Parathyroid adenoma (tissue), 2 donors: Measurements from ENCODE around the gene SNAP47.

Experiments used
- H2AFZ ChIP-seq: fragments of 300-600 bp; sonication (generic); one replicate; pipeline ENCODE4 v1.7.0; 2017; ENCODE audit warnings: antibody characterized with exemption, mild to moderate bottlenecking
- H3K27ac ChIP-seq: fragments of 300-600 bp; sonication (generic); one replicate; pipeline ENCODE4 v1.7.0; 2017
- H3K27me3 ChIP-seq: fragments of 300-600 bp; sonication (generic); one replicate; pipeline ENCODE4 v1.7.0; 2017; ENCODE audit warnings: low read length; ENCODE audit not compliant: control insufficient read depth, insufficient read depth
- H3K36me3 ChIP-seq: fragments of 300-600 bp; sonication (generic); one replicate; pipeline ENCODE4 v1.7.0; 2017; ENCODE audit warnings: low read length; ENCODE audit not compliant: control insufficient read depth, insufficient read depth
- H3K4me1 ChIP-seq: fragments of 300-600 bp; sonication (generic); one replicate; pipeline ENCODE4 v1.7.0; 2017; ENCODE audit warnings: control low read depth
- H3K4me2 ChIP-seq: fragments of 300-600 bp; sonication (generic); one replicate; pipeline ENCODE4 v1.7.0; 2017; ENCODE audit warnings: low read length
- H3K4me3 ChIP-seq: fragments of 300-600 bp; sonication (generic); one replicate; pipeline ENCODE4 v1.7.0; 2017; ENCODE audit warnings: low read depth, low read length
- H3K79me2 ChIP-seq: fragments of 300-600 bp; sonication (generic); one replicate; pipeline ENCODE4 v1.7.0; 2017; ENCODE audit warnings: control low read depth
- H3K9ac ChIP-seq: fragments of 300-600 bp; sonication (generic); one replicate; pipeline ENCODE4 v1.7.0; 2017; ENCODE audit warnings: mild to moderate bottlenecking
- H3K9me3 ChIP-seq: fragments of 300-600 bp; sonication (generic); one replicate; pipeline ENCODE4 v1.7.0; 2017; ENCODE audit warnings: low read length; ENCODE audit not compliant: control insufficient read depth
- TF ChIP-seq, protein P1 (sequence below): fragments of 300-600 bp; sonication (generic); IDR thresholded peaks from one replicate; pipeline ENCODE4 v1.7.0; 2017; ENCODE audit warnings: antibody characterized with exemption, mild to moderate bottlenecking
- donor health status: primary hyperparathyroidism.

Gene SNAP47

DNA sequence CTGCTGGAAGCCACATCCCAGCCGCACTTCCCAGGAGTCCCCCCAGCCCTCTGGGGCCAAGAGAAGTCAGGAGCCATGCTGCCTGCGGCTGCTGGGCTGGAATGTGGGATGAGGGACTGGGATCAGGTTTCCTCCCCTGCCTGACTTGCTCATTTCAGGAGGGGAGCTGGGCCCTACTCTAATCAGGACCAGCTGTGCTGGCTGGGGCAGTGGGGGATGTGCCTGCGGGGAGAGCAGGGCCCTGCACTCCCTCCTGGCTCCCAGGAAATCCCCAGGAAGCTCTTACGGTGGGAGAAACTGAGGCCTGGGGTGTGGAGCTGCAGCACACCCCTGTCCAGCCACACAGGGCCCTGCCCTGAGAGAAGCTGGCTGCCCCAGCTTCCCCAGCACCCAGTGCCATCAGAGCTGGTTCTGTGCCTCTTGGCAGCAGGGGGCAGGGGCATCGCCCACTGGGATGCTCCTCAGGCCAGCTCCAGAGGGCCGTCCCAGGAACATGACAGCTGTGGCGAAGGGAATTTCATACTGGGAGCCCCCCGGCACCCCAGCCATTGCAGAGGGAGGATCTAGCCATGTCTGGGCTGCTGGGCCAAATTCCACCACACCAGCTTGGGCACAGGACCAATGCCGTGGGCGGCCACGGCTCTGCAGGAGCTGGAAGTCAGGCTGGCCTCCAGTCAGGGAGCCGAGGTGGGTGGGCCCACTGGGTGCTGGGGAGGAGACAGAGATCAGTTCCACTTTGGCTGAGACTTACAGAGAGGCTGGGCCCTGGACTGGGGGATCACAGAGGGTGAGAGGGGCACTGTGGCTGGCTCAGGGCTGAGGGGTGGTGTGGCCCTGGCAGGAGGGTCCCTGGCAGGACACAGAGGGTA, 58.9 kb downstream of the SNAP47 start:
- Histone ChIP-seq H3K4me3 (no peak overlapping the region), H3K9ac (no peak overlapping the region), H2AFZ (no peak overlapping the region), H3K27ac (no peak overlapping the region), H3K4me2 (no peak overlapping the region), H3K79me2 (no peaks in the 10 kb centered on the region), H3K4me1 (no peaks in the 10 kb centered on the region), H3K9me3 (no peaks in the 10 kb centered on the region), H3K27me3 (no peaks in the 10 kb centered on the region), H3K36me3 (no peaks in the 10 kb centered on the region)
- TF ChIP-seq, protein P1, sequence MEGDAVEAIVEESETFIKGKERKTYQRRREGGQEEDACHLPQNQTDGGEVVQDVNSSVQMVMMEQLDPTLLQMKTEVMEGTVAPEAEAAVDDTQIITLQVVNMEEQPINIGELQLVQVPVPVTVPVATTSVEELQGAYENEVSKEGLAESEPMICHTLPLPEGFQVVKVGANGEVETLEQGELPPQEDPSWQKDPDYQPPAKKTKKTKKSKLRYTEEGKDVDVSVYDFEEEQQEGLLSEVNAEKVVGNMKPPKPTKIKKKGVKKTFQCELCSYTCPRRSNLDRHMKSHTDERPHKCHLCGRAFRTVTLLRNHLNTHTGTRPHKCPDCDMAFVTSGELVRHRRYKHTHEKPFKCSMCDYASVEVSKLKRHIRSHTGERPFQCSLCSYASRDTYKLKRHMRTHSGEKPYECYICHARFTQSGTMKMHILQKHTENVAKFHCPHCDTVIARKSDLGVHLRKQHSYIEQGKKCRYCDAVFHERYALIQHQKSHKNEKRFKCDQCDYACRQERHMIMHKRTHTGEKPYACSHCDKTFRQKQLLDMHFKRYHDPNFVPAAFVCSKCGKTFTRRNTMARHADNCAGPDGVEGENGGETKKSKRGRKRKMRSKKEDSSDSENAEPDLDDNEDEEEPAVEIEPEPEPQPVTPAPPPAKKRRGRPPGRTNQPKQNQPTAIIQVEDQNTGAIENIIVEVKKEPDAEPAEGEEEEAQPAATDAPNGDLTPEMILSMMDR, result no peak

DNA sequence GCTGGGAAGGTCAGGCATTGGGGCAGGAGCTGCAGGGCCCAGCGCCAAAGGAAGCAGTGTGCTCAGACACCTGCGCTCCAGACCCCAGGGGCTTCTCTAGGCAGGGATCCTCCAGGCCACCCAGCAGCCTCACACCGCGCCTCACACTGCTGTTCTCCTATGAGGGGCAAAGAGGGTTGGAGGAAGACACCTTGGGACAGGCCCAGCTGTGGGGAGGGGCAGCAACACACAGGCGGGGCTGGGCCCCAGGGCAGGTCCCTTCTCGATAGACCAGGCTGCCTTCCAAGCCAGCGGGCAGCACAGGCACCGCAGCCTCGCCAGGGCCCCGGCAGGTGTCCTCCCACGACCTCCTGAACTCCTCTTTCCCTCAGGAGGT, 59.6 kb downstream of the SNAP47 start:
- no peak overlapping the region for H3K9ac ChIP-seq
- H3K9me3 ChIP-seq, result no peaks in the 10 kb centered on the region
- no peak overlapping the region for H2AFZ ChIP-seq
- H3K36me3 ChIP-seq, result no peaks in the 10 kb centered on the region
- no peaks in the 10 kb centered on the region for H3K27me3 ChIP-seq
- H3K27ac ChIP-seq, result no peak overlapping the region
- no peaks in the 10 kb centered on the region for H3K4me1 ChIP-seq
- H3K4me2 ChIP-seq, result no peak overlapping the region
- no peak overlapping the region for H3K4me3 ChIP-seq
- H3K79me2 ChIP-seq, result no peaks in the 10 kb centered on the region
- TF ChIP-seq, protein P1, result no peak

DNA sequence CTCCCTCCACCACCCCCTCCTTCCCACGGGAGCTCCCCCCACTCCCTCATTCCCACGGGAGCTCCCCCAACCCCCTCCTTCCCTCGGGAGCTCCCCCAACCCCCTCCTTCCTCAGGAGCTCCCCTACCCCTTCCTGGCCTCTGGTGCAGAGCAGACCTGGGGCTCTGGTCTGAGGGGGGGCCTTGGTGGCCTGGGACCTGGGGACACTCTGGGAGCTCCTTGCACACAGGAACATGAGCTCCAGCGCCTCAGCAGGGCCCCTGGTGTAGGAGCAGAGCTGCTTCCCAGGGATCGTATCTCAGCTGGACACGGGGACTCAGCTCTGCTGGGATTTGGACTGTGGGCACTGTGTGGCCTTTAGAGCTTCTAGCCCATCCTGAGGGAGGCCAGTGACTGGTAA, 60.5 kb downstream of the SNAP47 start:
- Histone ChIP-seq H3K27me3 (no peaks in the 10 kb centered on the region), H3K9me3 (no peaks in the 10 kb centered on the region), H3K79me2 (no peaks in the 10 kb centered on the region), H3K4me2 (no peak overlapping the region), H3K4me3 (no peak overlapping the region), H3K27ac (no peak overlapping the region), H2AFZ (no peak overlapping the region), H3K9ac (no peak overlapping the region), H3K4me1 (no peaks in the 10 kb centered on the region), H3K36me3 (no peaks in the 10 kb centered on the region)
- TF ChIP-seq, protein P1, result no peak

DNA sequence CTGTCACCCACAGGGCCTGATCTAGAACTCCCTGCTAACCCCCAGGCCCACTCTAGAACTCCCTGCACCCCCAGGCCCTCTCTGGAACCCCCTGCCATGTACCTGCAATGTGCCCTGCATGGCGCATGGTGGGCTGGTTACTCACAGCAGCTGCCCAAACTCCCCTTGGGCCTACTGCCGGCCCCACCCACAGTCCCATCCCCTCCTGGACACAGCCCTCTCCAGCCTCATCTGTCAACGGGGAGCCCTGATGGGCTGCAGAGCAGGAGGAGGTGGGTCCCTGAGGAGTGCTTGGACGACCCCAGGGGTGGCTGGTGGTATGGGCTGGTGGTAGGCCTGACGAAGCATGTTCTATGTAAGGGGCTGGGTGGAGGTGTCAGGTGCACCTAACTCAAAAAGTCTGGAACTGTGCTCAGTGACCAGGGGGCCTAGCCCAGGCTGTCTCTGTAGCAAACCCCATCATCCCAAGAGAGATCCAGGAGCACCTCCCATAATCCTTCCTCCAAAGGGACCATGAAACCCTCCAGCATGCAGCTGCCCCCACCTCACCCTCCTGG, 61.2 kb downstream of the SNAP47 start:
- TF ChIP-seq, protein P1, result no peak
- Histone ChIP-seq H3K4me1 (no peaks in the 10 kb centered on the region), H3K9me3 (no peaks in the 10 kb centered on the region), H3K36me3 (no peaks in the 10 kb centered on the region), H3K9ac (no peak overlapping the region), H3K79me2 (no peaks in the 10 kb centered on the region), H3K27me3 (no peaks in the 10 kb centered on the region), H2AFZ (no peak overlapping the region), H3K4me3 (no peak overlapping the region), H3K4me2 (no peak overlapping the region), H3K27ac (no peak overlapping the region)

DNA sequence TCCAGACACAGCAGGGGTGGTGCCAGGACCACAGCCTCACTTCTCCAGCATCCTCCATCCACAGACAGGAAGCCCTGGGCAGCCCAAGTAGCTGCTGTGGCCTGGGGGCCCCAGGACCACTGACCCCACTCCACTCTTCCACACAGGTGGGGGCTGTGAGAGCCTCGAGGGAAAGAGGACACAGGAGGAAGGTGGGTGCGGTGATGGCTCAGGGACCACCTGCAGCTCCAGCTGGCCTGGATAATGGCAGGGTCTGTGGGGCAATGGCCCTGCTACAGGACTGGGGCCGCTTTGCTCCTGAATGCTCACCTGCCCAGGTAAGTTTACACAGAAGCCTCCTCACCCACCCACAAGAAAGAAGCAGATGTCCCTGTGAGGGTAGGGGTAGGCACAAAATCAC, 61.9 kb downstream of the SNAP47 start:
- no peak overlapping the region for H3K9ac ChIP-seq
- no peak overlapping the region for H3K4me3 ChIP-seq
- no peaks in the 10 kb centered on the region for H3K36me3 ChIP-seq
- H2AFZ ChIP-seq, result no peak overlapping the region
- TF ChIP-seq, protein P1, result no peak
- H3K79me2 ChIP-seq, result no peaks in the 10 kb centered on the region
- H3K4me2 ChIP-seq, result no peak overlapping the region
- no peak overlapping the region for H3K27ac ChIP-seq
- no peaks in the 10 kb centered on the region for H3K4me1 ChIP-seq
- no peaks in the 10 kb centered on the region for H3K9me3 ChIP-seq
- H3K27me3 ChIP-seq, result no peaks in the 10 kb centered on the region
